Activated CD8-positive, alpha-beta memory T cell treated with anti-CD3 and anti-CD28 coated beads, Interleukin-2, amount 10 ng/mL, durations not matched to agents 7 days and 5 days (primary cell): ENCODE results near the gene HAVCR1. TPM values are rescaled to one million over a fixed set of nuclear protein-coding genes. Genes with fewer than 3 reads are reported as not detected.
"Not testable (repeated sequence)": the region's sequence is repeated elsewhere in the genome, so short reads cannot be mapped to it uniquely, and the experiment has no call there.

Source experiments
- ATAC-seq: fragments of 150-1000 bp; cut with Tn5 transposase; one replicate; pipeline ENCODE4 v1.10.0; 2021; ENCODE audit warnings: moderate library complexity
- CTCF ChIA-PET: fragments of 350-600 bp; sonication (Branson Sonifier 250); formaldehyde crosslinking; loops from one replicate; lab custom pipeline; 2021; ENCODE audit warnings: antibody characterized with exemption; lab: Charles Lee
- DNase-seq: peaks from one replicate; pipeline ENCODE4 v3.0.0-alpha.2; 2020
- H3K27ac Mint-ChIP-seq: one replicate; pipeline ENCODE4 v1.8.0; 2021; ENCODE audit warnings: mild to moderate bottlenecking, mixed read lengths
- H3K27me3 Mint-ChIP-seq: one replicate; pipeline ENCODE4 v1.8.0; 2021; ENCODE audit warnings: mixed read lengths
- H3K36me3 Mint-ChIP-seq: one replicate; pipeline ENCODE4 v1.8.0; 2021; ENCODE audit warnings: mild to moderate bottlenecking, mixed read lengths
- H3K4me1 Mint-ChIP-seq: one replicate; pipeline ENCODE4 v1.8.0; 2021; ENCODE audit warnings: mixed read lengths
- H3K4me3 Mint-ChIP-seq: one replicate; pipeline ENCODE4 v1.8.0; 2021; ENCODE audit warnings: mild to moderate bottlenecking, moderate library complexity, mixed read lengths
- H3K9me3 Mint-ChIP-seq: one replicate; pipeline ENCODE4 v1.8.0; 2022; ENCODE audit warnings: low read depth, mixed read lengths
- total RNA-seq, 2 experiments: library from RNA; stranded (reverse); gene quantifications; one replicate each; pipeline ENCODE4 v1.2.3, GENCODE V29; 2021

The HAVCR1 gene
- total RNA-seq, 2 experiments from 2014 or later: 2.2 to 2.7 TPM

DNA sequence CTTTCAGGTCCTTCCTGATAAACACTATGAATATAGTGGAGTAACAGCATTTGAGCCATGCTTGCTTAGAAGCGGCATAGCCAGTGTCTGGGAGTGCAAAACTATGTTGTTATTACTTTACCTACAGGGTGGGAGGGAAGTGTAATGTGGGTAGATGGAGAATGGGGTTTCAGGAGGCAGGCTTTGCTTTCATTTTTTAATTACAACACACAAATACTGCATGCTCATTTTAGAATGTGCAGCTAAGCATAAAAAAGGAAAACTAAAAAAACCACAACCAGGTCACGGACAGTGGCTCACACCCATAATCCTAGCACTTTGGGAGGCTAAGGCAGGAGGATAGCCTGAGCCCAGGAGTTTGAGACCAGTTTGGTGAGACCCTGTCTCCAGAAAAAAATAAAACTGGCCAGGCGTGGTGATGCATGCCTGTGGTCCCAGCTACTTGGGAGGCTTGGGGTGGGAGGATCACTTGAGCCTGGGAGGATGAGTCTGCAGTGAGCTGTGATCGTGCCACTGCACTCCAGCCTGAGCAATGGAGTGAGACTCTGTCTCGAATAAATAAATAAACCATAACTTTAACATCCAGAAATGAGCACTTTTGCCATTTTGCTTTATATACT, 20.2 kb downstream of the HAVCR1 start:
- Mint-ChIP-seq H3K27ac (peak overlapping the region; percentile 67), H3K27me3 (no peaks in the 10 kb centered on the region), H3K4me3 (peak overlapping the region; percentile 12), H3K4me1 (peaks cover 17% of the 10 kb centered on the region), H3K9me3 (no peaks in the 10 kb centered on the region), H3K36me3 (no peaks in the 10 kb centered on the region)
- CTCF ChIA-PET: interaction anchor here (1.1 to 1.3 kb wide), 2 partner anchors 11 to 13 kb away, joined by 3 to 5 read pairs; no protein-coding TSS in a partner anchor
- ATAC-seq (peak; percentile 42), DNase-seq (no peak)

DNA sequence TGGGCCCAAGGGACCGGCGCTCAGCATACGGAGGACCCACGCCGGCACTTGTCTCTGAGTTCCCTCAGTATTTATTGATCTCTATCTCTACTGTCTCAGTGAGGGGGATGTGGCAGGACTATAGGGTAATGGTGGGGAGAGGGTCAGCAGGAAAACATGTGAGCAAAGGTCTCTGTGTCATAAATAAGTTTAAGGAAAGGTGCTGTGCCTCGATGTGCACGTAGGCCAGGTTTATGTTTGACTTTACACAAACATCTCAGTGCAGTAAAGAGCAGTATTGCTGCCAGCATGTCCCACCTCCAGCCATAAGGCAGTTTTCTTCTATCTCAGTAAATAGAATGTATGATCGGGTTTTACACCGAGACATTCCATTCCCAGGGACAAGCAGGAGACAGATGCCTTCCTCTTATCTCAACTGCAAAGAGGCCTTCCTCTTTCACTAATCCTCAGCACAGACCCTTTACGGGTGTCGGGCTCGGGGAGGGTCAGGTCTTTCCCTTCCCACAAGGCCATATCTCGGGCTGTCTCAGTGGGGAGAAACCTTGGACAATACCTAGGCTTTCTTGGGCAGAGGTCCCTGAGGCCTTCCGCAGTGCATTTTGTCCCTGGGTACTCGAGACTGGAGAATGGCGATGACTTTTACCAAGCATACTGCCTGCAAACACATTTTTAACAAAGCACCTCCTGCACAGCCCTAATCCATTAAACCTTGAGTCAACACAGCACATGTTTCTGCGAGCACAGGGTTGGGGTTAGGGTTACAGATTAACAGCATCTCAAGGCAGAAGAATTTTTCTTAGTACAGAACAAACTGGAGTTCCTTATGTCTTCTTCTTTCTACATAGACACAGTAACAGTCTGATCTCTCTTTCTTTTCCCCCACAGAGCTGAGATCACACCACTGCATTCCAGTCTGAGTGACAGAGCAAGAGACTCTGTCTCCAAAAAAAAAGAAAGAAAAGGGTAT, 24.5 kb downstream of the HAVCR1 start:
- peaks cover 39% of the 10 kb centered on the region for H3K4me1 Mint-ChIP-seq
- CTCF ChIA-PET: interaction anchor here (0.9 to 1.3 kb wide), 2 partner anchors 9 to 80 kb away, joined by 3 to 4 read pairs; no protein-coding TSS in a partner anchor
- H3K27ac Mint-ChIP-seq, H3K27me3 Mint-ChIP-seq, H3K9me3 Mint-ChIP-seq, H3K4me3 Mint-ChIP-seq, H3K36me3 Mint-ChIP-seq, ATAC-seq, DNase-seq: not testable (repeated sequence)

DNA sequence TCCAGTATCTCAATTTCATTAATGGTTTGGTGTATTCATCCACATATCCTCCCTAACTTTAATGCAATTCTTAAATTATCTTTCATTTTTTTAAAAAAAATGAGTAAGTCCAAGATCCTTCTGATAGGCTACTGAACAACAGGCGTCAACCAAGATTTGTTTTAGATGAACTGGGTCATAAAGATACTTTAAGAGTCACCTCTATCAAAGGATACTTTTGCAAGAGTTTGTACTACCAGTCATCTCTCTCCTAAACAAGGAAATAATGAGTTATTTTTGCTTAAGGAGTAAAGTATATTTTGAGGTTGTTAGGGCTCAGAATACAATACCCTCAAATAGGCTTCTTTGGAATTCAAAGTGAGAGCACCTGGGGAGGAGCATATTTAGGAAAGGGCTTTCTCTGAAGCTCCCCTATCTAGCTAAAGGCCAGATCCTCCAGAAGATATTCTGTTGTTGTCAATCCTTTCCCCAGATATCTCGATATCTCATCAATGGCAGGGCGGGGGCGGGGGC, 25.8 kb downstream of the HAVCR1 start:
- CTCF ChIA-PET: interaction anchor here (1.2 kb wide), 1 partner anchor 99 kb away, joined by 3 read pairs; no protein-coding TSS in a partner anchor
- H3K36me3 Mint-ChIP-seq: peaks cover 2% of the 10 kb centered on the region
- H3K27ac Mint-ChIP-seq: no peak overlapping the region
- H3K4me1 Mint-ChIP-seq: peaks cover 44% of the 10 kb centered on the region
- DNase-seq: no peak
- H3K27me3 Mint-ChIP-seq: no peaks in the 10 kb centered on the region
- no peak for ATAC-seq
- no peaks in the 10 kb centered on the region for H3K9me3 Mint-ChIP-seq
- H3K4me3 Mint-ChIP-seq: no peak overlapping the region

- H3K27ac Mint-ChIP-seq: no peak overlapping the region
- no peaks in the 10 kb centered on the region for H3K27me3 Mint-ChIP-seq
- no peak for DNase-seq
- no peak overlapping the region for H3K4me3 Mint-ChIP-seq
- peaks cover 58% of the 10 kb centered on the region for H3K4me1 Mint-ChIP-seq
- ATAC-seq: peak; percentile 35
- H3K36me3 Mint-ChIP-seq: peaks cover 3% of the 10 kb centered on the region
- no peaks in the 10 kb centered on the region for H3K9me3 Mint-ChIP-seq
- CTCF ChIA-PET: interaction anchor here (0.7 to 1.4 kb wide), 4 partner anchors 86 to 118 kb away, joined by 3 to 4 read pairs (median 3); no protein-coding TSS in a partner anchor
Measured at GRCh38 chr5:157030692-157031091, 28.2 kb downstream of the HAVCR1 start.

DNA sequence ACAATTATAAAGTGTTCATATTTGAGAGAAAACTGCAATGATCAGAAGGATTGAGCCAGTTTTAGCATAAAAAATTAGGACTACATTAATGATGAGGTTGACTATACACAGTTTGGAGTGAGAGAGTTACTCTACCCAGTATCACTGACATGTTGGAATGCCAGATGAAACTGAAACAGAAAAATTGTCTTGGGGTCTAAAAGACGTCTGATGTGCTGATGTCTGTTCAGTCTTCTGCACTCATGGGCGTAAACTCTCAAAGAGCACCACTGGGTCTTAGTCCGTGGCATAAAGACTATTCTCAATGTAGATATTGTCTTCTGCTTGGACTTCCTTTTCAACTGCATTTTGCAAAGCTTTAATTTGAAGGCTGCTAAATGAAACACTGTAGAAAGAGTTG, 29.5 kb downstream of the HAVCR1 start:
- Mint-ChIP-seq H3K27ac (peak overlapping the region; percentile 64), H3K9me3 (no peaks in the 10 kb centered on the region), H3K36me3 (peaks cover 11% of the 10 kb centered on the region), H3K4me1 (peaks cover 70% of the 10 kb centered on the region), H3K4me3 (no peak overlapping the region), H3K27me3 (no peaks in the 10 kb centered on the region)
- ATAC-seq (no peak), DNase-seq (no peak)
- CTCF ChIA-PET: interaction anchor here (1.0 to 2.3 kb wide), 4 partner anchors 79 to 119 kb away, joined by 3 to 7 read pairs (median 4); partner anchors contain the start of gene HAVCR2

GRCh38 chr5:157027663-157028062, 31.3 kb downstream of the HAVCR1 start:
- DNase-seq (peak; percentile 60), ATAC-seq (peak; percentile 53)
- not testable (repeated sequence) for H3K27me3 Mint-ChIP-seq, H3K9me3 Mint-ChIP-seq
- CTCF ChIA-PET: interaction anchor here (0.9 to 2.3 kb wide), 11 partner anchors 12 to 115 kb away, joined by 3 to 11 read pairs (median 4); partner anchors contain the start of gene MED7
- Mint-ChIP-seq H3K27ac (peak overlapping the region; percentile 90), H3K4me1 (peaks cover 77% of the 10 kb centered on the region), H3K4me3 (peak overlapping the region; percentile 38), H3K36me3 (peaks cover 26% of the 10 kb centered on the region)

DNA sequence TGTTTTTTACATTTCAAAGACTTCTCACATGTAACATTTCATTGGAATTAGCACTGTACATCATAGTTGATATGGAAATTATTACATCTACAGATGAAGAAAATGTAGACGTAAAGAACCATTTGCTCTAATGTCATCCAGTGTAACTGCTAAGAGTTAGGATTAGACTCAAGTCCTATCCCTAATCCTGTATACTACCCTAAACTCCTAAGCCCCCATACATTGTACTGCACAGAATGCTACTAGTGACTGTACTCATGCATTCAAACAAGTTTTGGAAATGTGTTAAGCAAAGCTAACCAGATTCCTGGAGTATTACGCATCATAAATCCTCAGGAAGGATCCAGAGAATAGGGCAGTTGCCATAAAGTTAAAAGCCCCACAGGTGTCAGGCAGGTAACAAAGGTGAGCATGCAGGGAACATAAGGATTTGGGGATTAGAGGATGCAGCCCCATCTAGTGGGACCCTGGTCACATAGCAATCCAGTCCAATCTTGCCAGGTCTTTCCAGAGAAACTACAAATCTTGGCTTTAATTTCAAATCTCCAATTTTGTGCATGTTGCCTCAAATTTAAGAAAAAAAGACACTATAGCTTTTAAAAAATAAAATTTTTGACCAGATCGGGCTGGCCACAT, 32.0 kb downstream of the HAVCR1 start:
- Mint-ChIP-seq H3K27ac (peak overlapping the region; percentile 90), H3K4me1 (peaks cover 80% of the 10 kb centered on the region), H3K4me3 (no peak overlapping the region), H3K36me3 (peaks cover 32% of the 10 kb centered on the region), H3K27me3 (no peaks in the 10 kb centered on the region), H3K9me3 (no peaks in the 10 kb centered on the region)
- ATAC-seq: no peak
- no peak for DNase-seq
- CTCF ChIA-PET: interaction anchor here (0.9 to 2.8 kb wide), 15 partner anchors 11 to 191 kb away, joined by 3 to 11 read pairs (median 6); partner anchors contain the start of genes HAVCR2 and MED7

DNA sequence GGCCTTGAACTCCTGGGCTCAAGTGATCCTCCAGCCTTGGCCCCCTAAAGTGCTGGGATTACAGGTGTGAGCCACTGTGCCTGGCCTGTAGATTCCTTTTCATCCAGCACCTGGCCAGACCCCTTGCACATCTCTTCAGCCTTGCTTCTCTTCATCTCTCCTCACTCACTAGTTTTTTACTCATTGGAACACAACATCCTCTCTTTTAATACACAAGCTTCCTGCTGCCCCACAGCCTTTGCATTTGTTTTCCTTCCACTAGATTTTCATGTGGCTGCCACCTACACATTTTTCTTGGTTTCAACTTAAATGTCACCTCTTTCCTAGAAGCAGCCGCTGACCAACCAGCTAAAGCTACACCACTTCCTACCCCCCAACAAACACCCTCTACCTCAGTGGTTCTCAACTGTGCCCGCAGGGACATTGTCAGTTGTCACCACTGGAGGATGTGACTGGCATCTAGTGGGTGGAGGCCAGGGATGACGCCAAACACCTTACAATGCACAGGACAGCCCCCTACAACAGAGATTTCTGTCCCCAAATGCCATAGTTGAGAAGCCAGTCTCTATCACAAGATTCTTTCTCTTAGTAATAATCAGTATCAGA, 33.7 kb downstream of the HAVCR1 start:
- Mint-ChIP-seq H3K27me3 (no peaks in the 10 kb centered on the region), H3K9me3 (no peaks in the 10 kb centered on the region), H3K4me1 (peaks cover 75% of the 10 kb centered on the region), H3K27ac (peak overlapping the region; percentile 86), H3K4me3 (peak overlapping the region; percentile 35), H3K36me3 (peaks cover 36% of the 10 kb centered on the region)
- DNase-seq: peak; percentile 97
- ATAC-seq: peak; percentile 86
- CTCF ChIA-PET: interaction anchor here (0.7 to 2.8 kb wide), 28 partner anchors 9 to 600 kb away, joined by 3 to 12 read pairs (median 4); partner anchors contain the start of genes HAVCR2 and MED7

- Mint-ChIP-seq H3K9me3 (peaks cover 3% of the 10 kb centered on the region), H3K27me3 (no peaks in the 10 kb centered on the region), H3K4me1 (peaks cover 72% of the 10 kb centered on the region), H3K4me3 (no peak overlapping the region), H3K36me3 (peaks cover 42% of the 10 kb centered on the region), H3K27ac (peak overlapping the region; percentile 86)
- CTCF ChIA-PET: interaction anchor here (0.8 to 2.8 kb wide), 21 partner anchors 8 to 195 kb away, joined by 3 to 12 read pairs (median 4); partner anchors contain the start of genes HAVCR2 and MED7
- DNase-seq (no peak), ATAC-seq (peak; percentile 0)
Measured at GRCh38 chr5:157024208-157024959, 34.5 kb downstream of the HAVCR1 start.

GRCh38 chr5:157022024-157022423, 36.9 kb downstream of the HAVCR1 start:
- no peak for ATAC-seq
- H3K9me3 Mint-ChIP-seq: peaks cover 12% of the 10 kb centered on the region
- H3K4me3 Mint-ChIP-seq: no peak overlapping the region
- peaks cover 2% of the 10 kb centered on the region for H3K27me3 Mint-ChIP-seq
- no peak for DNase-seq
- peaks cover 54% of the 10 kb centered on the region for H3K36me3 Mint-ChIP-seq
- H3K4me1 Mint-ChIP-seq: peaks cover 51% of the 10 kb centered on the region
- CTCF ChIA-PET: no interaction called here
- H3K27ac Mint-ChIP-seq: no peak overlapping the region

DNA sequence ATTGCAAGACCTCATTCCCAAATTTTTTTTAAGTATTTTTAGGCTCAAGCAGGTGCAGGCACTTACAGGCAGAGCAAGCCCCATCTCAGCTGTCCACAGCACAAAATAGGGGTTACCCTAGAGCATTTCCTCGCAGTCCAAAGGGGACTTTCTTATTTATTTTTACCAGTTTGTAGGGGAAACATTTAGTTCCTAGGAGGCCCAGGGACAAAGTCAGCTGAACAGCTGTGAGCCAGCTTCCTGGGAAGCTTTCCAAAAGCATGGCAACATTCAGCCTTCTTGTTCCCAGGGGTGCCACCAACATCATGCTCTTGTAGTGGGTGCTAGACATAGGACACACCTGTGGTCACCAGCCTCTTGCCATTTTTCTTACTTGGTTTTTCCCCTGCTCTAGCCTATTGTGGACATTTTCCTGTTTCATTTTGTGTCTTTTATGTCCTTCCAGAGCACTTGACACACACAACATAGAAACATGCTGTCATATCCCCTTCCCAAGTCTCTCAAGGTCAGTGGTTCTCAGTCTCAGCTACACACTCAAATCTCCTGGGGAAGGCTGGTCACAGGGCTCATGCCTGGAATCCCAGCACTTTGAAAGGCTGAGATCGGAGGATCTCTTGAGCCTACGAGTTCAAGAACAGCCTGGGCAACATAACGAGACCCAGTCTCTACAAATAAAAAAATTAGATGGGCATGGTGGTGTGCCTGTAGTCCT, 38.2 kb downstream of the HAVCR1 start:
- CTCF ChIA-PET: interaction anchor here (0.7 kb wide), 1 partner anchor 98 kb away, joined by 3 read pairs; no protein-coding TSS in a partner anchor
- no peak overlapping the region for H3K27ac Mint-ChIP-seq
- H3K4me3 Mint-ChIP-seq: no peak overlapping the region
- ATAC-seq (no peak), DNase-seq (no peak)
- H3K9me3 Mint-ChIP-seq: peaks cover 12% of the 10 kb centered on the region
- peaks cover 2% of the 10 kb centered on the region for H3K27me3 Mint-ChIP-seq
- peaks cover 38% of the 10 kb centered on the region for H3K4me1 Mint-ChIP-seq
- peaks cover 59% of the 10 kb centered on the region for H3K36me3 Mint-ChIP-seq
